SU-DHL-6 (cell line): ENCODE measurements around the gene FBN1.

ENCODE experiments used
- H2AFZ ChIP-seq: fragments of 200-600 bp; sonication (generic); 2 replicates; pipeline ENCODE4 v1.6.1; 2014; ENCODE audit warnings: low read depth, mild to moderate bottlenecking, moderate library complexity, mixed read lengths, antibody characterized with exemption, low read length; ENCODE audit not compliant: severe bottlenecking
- H3F3A ChIP-seq: fragments of 200-600 bp; shearing (Covaris generic); 2 replicates; pipeline ENCODE4 v1.6.0; 2016; ENCODE audit warnings: antibody characterized with exemption, mild to moderate bottlenecking; ENCODE audit not compliant: insufficient read depth
- H3K27ac ChIP-seq: fragments of 200-600 bp; sonication (generic); 2 replicates; pipeline ENCODE4 v1.5.1; 2016; ENCODE audit warnings: low read depth, mild to moderate bottlenecking, low read length, moderate library complexity, mixed read lengths
- H3K27me3 ChIP-seq: fragments of 200-600 bp; sonication (generic), shearing (Covaris generic); 2 replicates; pipeline ENCODE4 v1.6.0; 2014; ENCODE audit warnings: mild to moderate bottlenecking, low read length
- H3K36me3 ChIP-seq: fragments of 200-600 bp; sonication (generic); 2 replicates; pipeline ENCODE4 v1.6.1; 2014; ENCODE audit warnings: mild to moderate bottlenecking, low read length, mixed read lengths
- H3K4me2 ChIP-seq: fragments of 300-600, 200-600 bp; shearing (Covaris generic), sonication (generic); 2 replicates; pipeline ENCODE4 v1.6.0; 2014; ENCODE audit warnings: low read length, low read depth, mild to moderate bottlenecking; ENCODE audit not compliant: poor library complexity, severe bottlenecking
- H3K4me3 ChIP-seq: fragments of 200-600 bp; sonication (generic); 2 replicates; pipeline ENCODE4 v1.5.1; 2014; ENCODE audit warnings: antibody characterized with exemption, low read length, mild to moderate bottlenecking, mixed read lengths; ENCODE audit not compliant: insufficient read depth, poor library complexity, severe bottlenecking
- H3K79me2 ChIP-seq: fragments of 200-600 bp; sonication (generic); 2 replicates; pipeline ENCODE4 v1.6.1; 2014; ENCODE audit warnings: mild to moderate bottlenecking, low read length, moderate library complexity; ENCODE audit not compliant: insufficient read depth
- H3K9ac ChIP-seq: fragments of 200-600 bp; sonication (generic); 2 replicates; pipeline ENCODE4 v1.7.0; 2014; ENCODE audit warnings: mild to moderate bottlenecking, low read length
- H3K9me2 ChIP-seq: fragments of 200-600 bp; sonication (generic); replicated peaks from 2 replicates; pipeline ENCODE4 v1.6.1; 2014; ENCODE audit warnings: low read length; ENCODE audit not compliant: insufficient read depth
- H3K9me3 ChIP-seq: fragments of 200-600 bp; sonication (generic); 2 replicates; pipeline ENCODE4 v1.6.1; 2014; ENCODE audit warnings: low read length, mixed read lengths; ENCODE audit not compliant: insufficient read depth
- H4K20me1 ChIP-seq: fragments of 200-600 bp; sonication (generic); 2 replicates; pipeline ENCODE4 v1.6.1; 2014; ENCODE audit warnings: low read depth, mild to moderate bottlenecking, antibody characterized with exemption, low read length, moderate library complexity, mixed read lengths
- EZH2phosphoT487 ChIP-seq: fragments of 200-600 bp; sonication (generic), shearing (Covaris generic); conservative IDR thresholded peaks from 2 replicates; pipeline ENCODE4 v1.6.1; 2018; ENCODE audit warnings: mild to moderate bottlenecking, antibody characterized with exemption, low read length, moderate library complexity, mixed read lengths
- TF ChIP-seq, protein P1 (sequence below): fragments of 200-600 bp; sonication (generic); IDR thresholded peaks from one replicate; pipeline ENCODE4 v1.5.1; 2017; ENCODE audit warnings: antibody characterized with exemption, mild to moderate bottlenecking, low read length, moderate library complexity; ENCODE audit not compliant: insufficient read depth, poor library complexity, severe bottlenecking

Gene FBN1

GRCh38 chr15:48569591-48570302 lies 75.8 kb downstream of the FBN1 start:
- Histone ChIP-seq H4K20me1 (no peaks in the 10 kb centered on the region), H3K9me2 (no peaks in the 10 kb centered on the region), H3K27me3 (no peaks in the 10 kb centered on the region), H3F3A (no peaks in the 10 kb centered on the region), H3K4me3 (no peak overlapping the region), H3K36me3 (no peaks in the 10 kb centered on the region), H3K9ac (no peak overlapping the region), H3K79me2 (no peaks in the 10 kb centered on the region), H3K9me3 (no peaks in the 10 kb centered on the region), H2AFZ (no peak overlapping the region), H3K27ac (no peak overlapping the region), H3K4me2 (no peak overlapping the region)
- TF ChIP-seq EZH2phosphoT487: no peak
- TF ChIP-seq, protein P1, sequence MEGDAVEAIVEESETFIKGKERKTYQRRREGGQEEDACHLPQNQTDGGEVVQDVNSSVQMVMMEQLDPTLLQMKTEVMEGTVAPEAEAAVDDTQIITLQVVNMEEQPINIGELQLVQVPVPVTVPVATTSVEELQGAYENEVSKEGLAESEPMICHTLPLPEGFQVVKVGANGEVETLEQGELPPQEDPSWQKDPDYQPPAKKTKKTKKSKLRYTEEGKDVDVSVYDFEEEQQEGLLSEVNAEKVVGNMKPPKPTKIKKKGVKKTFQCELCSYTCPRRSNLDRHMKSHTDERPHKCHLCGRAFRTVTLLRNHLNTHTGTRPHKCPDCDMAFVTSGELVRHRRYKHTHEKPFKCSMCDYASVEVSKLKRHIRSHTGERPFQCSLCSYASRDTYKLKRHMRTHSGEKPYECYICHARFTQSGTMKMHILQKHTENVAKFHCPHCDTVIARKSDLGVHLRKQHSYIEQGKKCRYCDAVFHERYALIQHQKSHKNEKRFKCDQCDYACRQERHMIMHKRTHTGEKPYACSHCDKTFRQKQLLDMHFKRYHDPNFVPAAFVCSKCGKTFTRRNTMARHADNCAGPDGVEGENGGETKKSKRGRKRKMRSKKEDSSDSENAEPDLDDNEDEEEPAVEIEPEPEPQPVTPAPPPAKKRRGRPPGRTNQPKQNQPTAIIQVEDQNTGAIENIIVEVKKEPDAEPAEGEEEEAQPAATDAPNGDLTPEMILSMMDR: no peak

GRCh38 chr15:48566668-48567067 lies 78.8 kb downstream of the FBN1 start:
- no peak overlapping the region for H2AFZ ChIP-seq
- no peak overlapping the region for H3K9ac ChIP-seq
- H3K27ac ChIP-seq: no peak overlapping the region
- TF ChIP-seq, protein P1: no peak
- TF ChIP-seq EZH2phosphoT487: no peak
- no peak overlapping the region for H3K4me3 ChIP-seq
- no peaks in the 10 kb centered on the region for H3K36me3 ChIP-seq
- H3K4me2 ChIP-seq: no peak overlapping the region
- H4K20me1 ChIP-seq: no peaks in the 10 kb centered on the region
- H3K79me2 ChIP-seq: no peaks in the 10 kb centered on the region
- no peaks in the 10 kb centered on the region for H3F3A ChIP-seq
- H3K27me3 ChIP-seq: no peaks in the 10 kb centered on the region
- no peaks in the 10 kb centered on the region for H3K9me3 ChIP-seq
- H3K9me2 ChIP-seq: no peaks in the 10 kb centered on the region

GRCh38 chr15:48565560-48566482 lies 79.7 kb downstream of the FBN1 start:
- Histone ChIP-seq H3K27ac (no peak overlapping the region), H3K9me3 (no peaks in the 10 kb centered on the region), H3K4me2 (no peak overlapping the region), H4K20me1 (no peaks in the 10 kb centered on the region), H3F3A (no peaks in the 10 kb centered on the region), H3K4me3 (no peak overlapping the region), H3K79me2 (no peaks in the 10 kb centered on the region), H3K27me3 (no peaks in the 10 kb centered on the region), H2AFZ (no peak overlapping the region), H3K9me2 (no peaks in the 10 kb centered on the region), H3K36me3 (no peaks in the 10 kb centered on the region), H3K9ac (no peak overlapping the region)
- TF ChIP-seq EZH2phosphoT487: no peak
- TF ChIP-seq, protein P1: no peak
